Omental fat pad (tissue), 4 donors: ENCODE measurements around the gene CMYA5. TPM values are rescaled to one million over a fixed set of nuclear protein-coding genes. Genes with fewer than 3 reads are reported as not detected.

Experiments used
- ATAC-seq: fragments of 150-250 bp; one replicate; pipeline ENCODE4 v1.9.1; 2016; ENCODE audit warnings: mild to moderate bottlenecking, moderate library complexity; ENCODE audit not compliant: low FRiP score
- DNase-seq: peaks from one replicate; pipeline ENCODE4 v3.0.0-alpha.2; 2019; ENCODE audit warnings: low spot score
- total RNA-seq, 4 donors: library from RNA; depleted of rRNA; stranded (reverse); fragments of >200 nt; gene quantifications; one replicate each; pipeline ENCODE4 v1.1.0, GENCODE V29; 2016
- TF ChIP-seq, protein P1 (sequence below), 3 donors: fragments of 450-650 bp; IDR thresholded peaks; one replicate each; pipeline ENCODE4 v1.5.1; 2016 to 2017; ENCODE audit warnings: antibody characterized with exemption in 3 of 3, mild to moderate bottlenecking in 3 of 3, moderate library complexity in 2 of 3

The CMYA5 gene
- total RNA-seq, 4 donors from 2014 or later = 4.2 to 21.0 (median 6.3) TPM

- TF ChIP-seq, protein P1, sequence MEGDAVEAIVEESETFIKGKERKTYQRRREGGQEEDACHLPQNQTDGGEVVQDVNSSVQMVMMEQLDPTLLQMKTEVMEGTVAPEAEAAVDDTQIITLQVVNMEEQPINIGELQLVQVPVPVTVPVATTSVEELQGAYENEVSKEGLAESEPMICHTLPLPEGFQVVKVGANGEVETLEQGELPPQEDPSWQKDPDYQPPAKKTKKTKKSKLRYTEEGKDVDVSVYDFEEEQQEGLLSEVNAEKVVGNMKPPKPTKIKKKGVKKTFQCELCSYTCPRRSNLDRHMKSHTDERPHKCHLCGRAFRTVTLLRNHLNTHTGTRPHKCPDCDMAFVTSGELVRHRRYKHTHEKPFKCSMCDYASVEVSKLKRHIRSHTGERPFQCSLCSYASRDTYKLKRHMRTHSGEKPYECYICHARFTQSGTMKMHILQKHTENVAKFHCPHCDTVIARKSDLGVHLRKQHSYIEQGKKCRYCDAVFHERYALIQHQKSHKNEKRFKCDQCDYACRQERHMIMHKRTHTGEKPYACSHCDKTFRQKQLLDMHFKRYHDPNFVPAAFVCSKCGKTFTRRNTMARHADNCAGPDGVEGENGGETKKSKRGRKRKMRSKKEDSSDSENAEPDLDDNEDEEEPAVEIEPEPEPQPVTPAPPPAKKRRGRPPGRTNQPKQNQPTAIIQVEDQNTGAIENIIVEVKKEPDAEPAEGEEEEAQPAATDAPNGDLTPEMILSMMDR (IDR thresholded peaks at IDR 0.05) = no peak
- ATAC-seq = no peak
- DNase-seq = no peak
These were observed 23.1 kb downstream of the CMYA5 start for GRCh38 chr5:79712741-79713140.

GRCh38 chr5:79713727-79714126 lies 24.1 kb downstream of the CMYA5 start:
- DNase-seq (no peak), ATAC-seq (no peak)
- TF ChIP-seq, protein P1 (IDR thresholded peaks at IDR 0.05) = no peak

GRCh38 chr5:79716839-79717238 lies 27.2 kb downstream of the CMYA5 start:
- no peak for DNase-seq

DNA sequence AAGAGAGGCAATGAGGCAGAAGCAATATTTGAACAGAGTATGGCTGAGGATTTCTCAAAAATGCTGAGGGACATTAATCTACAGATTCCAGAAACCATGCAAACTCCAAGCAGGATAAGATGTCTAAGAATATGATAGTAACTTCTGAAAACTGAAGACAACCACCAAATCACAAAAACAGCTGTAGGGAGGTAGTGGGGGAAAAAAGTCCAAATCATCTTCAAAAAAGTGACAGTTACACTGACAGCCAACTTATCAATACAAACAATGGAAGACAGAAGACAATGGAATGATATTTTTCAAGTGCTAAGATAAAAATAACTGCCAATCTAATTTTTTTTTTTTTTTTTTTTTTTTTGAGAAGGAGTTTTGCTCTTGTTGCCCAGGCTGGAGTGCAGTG lies 30.5 kb downstream of the CMYA5 start:
- TF ChIP-seq, protein P1 (IDR thresholded peaks at IDR 0.05) = no peak
- DNase-seq = no peak
- ATAC-seq = no peak

More at GRCh38 chr5:79716839-79717238, 27.2 kb downstream of the CMYA5 start:
- ATAC-seq = no peak
- TF ChIP-seq, protein P1 (IDR thresholded peaks at IDR 0.05) = no peak

- ATAC-seq (no peak), DNase-seq (no peak)
- TF ChIP-seq, protein P1 (IDR thresholded peaks at IDR 0.05) = no peak
These were observed 38.1 kb downstream of the CMYA5 start for GRCh38 chr5:79727451-79728355.

DNA sequence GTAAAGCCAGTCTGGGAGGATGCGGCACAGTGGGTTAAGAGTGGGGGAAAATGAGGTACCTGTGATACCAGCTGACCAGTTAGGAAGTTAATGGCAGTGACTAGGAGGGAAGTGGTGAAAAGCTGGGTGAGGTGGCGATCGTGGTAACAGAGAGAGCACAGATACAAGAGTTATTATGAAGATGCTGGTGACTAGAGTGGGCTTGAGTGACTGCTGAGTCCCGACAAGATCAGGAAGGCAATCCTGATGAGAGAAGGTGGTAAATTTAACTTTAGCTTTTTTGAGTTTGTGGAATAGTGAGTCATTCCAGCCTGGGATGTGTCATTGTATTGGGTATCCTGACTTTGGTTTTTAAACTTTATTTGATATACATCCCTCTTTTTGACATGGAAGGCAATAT lies 38.8 kb downstream of the CMYA5 start:
- DNase-seq (no peak), ATAC-seq (no peak)
- TF ChIP-seq, protein P1 (IDR thresholded peaks at IDR 0.05) = no peak

DNA sequence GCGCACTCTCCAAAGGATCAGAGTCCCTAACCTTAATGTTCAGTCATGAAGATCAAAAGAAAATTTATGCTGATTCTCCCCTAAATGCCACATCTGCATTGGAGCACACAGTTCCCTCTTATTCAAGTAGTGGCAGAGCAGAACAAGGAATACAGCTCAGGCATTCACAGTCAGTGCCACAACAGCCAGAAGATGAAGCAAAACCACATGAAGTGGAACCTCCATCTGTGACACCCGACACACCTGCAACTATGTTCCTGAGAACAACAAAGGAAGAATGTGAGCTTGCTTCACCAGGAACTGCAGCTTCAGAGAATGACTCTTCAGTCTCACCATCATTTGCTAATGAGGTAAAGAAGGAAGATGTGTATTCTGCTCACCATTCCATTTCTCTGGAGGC lies 40.0 kb downstream of the CMYA5 start:
- ATAC-seq (no peak), DNase-seq (no peak)
- TF ChIP-seq, protein P1 (IDR thresholded peaks at IDR 0.05) = no peak
